Frontal cortex (tissue), 4 donors: Measurements from ENCODE around the gene LRIG1. TPM values are rescaled to one million over a fixed set of nuclear protein-coding genes. Genes with fewer than 3 reads are reported as not detected.
A peak's percentile ranks its signal among the peaks of the same experiment; 100 is the strongest.

Experiments
- DNase-seq, 2 donors: peaks; one replicate each; pipeline ENCODE4 v3.0.0; 2012; ENCODE audit warnings: low spot score in 2 of 2
- FAIRE-seq: peaks from 2 replicates; lab custom pipeline; 2012; peaks lifted over from hg19 to GRCh38; lab: Jason Lieb, UNC
- total RNA-seq: library from RNA; depleted of rRNA; stranded (reverse); fragments of >200 nt; gene quantifications from one replicate; pipeline ENCODE4 v1.2.3, GENCODE V29; 2014
- donor health status: control.
- donor health status: control.
- donor health status: control.

The LRIG1 gene
- total RNA-seq, 1 donor from 2014 or later: 51.8 TPM

DNA sequence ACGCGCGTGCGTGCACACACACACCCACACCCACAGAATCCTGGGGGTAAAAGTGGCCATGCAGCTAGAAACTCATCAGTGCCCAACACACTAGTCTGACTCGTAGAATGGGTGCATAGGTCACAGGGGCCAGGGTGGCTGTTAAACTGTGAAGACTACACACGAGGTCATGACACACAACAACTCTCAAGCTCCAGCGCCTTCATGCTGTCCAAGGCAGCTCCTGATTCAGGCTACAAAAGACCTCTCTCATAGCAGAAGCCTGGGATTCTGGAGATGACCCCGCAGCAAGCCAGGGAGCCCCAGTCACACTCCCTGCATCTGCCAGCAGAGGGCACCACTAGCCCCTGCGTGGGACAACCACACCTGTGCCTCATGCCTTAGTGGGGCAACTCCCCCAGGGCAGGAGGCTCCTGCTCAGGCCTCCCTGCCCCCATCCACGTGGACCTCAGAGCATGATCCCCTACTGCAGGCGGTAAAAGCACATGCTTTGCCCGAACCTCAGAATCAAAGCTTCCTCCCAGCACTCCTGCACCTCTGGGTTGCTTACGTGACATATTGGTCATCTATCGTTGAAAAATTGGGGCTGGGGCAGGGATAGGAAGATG lies 93.1 kb downstream of the LRIG1 start:
- DNase-seq: peak; percentile 69 to 79
- FAIRE-seq: no peak

GRCh38 chr3:66406831-66407610 lies 93.8 kb downstream of the LRIG1 start:
- no peak for FAIRE-seq

DNA sequence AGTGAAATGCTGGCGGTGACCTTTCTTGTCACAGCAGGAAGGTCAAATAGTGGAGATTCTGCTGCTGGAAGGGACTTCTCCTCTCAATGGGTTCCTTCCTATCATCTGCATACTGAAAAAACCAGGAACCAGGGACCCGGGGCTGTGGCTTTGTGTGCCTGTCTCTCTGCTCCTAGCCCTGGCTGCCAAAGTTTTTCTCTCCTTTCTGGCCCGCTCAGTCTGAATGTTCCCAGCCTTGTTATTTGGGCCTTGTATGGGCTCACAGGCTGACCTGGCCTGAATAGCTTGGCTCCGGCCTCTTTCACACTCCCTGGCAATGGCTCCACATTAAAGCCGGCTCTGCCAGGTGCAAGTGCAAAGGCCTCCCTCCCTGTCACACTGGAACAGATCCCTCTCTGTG lies 94.7 kb downstream of the LRIG1 start:
- no peak for FAIRE-seq
- no peak for DNase-seq

More at GRCh38 chr3:66406831-66407610, 93.8 kb downstream of the LRIG1 start:
- no peak for DNase-seq

DNA sequence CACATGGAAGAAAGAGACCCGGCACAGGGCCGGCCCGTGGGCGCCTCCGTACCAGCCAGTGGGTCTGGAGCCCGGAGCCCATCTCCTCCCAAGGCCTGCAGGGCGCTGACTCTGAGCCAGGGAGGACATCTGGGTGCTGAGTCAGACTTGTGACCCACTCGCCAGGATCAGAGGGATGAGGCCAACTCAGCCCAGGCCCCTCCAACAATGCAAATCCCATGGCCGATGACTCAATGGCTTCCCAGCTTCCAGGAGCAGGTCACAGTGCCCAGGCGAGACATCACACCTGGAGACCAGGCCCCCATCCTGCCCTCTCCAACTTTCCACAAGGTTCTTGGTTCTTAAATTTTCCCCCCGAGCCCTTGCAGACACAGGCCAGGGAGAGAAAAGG lies 95.1 kb downstream of the LRIG1 start:
- no peak for FAIRE-seq
- DNase-seq: peak in 1 of 2 donors; percentile 60

GRCh38 chr3:66404903-66405700 lies 95.7 kb downstream of the LRIG1 start:
- FAIRE-seq (no peak), DNase-seq (no peak)

DNA sequence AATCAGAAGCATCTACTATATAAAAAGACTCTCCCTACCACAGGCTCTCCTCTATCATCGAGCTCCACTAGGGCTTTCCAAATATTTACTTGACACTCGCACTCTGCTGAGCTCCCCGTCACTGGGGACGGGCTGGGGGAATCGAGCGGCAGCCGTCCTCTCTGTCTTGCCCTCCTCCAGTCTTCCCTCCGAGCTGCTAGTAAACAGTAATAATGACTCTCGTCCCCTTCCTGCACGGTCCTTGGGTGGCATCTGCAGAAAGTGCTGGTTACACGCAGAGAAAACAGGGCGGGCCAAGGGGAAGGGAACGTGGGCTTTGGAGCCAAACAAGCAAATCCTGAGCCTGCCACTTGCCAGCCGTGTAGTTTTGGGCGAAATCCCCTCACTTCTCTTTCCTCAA lies 96.6 kb downstream of the LRIG1 start:
- DNase-seq (no peak), FAIRE-seq (no peak)

DNA sequence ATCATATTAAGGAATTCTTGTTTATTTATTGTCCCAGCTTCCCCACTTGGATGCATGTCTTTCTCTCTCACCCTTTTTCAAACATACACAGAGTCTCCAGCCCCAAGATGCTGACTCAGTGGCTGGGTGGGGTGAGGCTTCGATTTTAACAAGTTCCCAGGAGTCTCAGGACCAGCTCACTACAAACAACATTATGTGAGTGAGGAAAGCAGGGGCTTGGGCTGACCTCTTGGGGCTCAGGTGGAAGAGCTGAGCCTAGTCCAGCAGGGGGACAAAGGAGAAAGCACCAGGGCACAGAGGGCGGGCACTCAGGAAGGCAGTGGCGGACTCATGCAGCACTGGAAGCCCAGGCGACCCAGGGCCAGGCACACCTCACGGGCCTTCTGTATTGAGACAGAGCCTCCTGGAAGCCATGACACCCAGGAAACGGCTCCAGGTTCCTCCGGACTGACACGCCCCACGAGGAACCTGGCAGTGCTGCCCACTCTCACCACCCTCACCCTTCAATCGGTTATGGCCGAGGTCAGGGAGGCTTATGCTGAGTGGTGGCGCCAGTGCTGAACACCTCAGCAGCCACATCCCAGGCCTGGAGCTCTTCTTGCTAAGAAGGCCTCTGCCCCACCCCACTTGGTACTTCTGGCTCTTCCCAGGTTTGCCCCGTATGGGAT lies 97.4 kb downstream of the LRIG1 start:
- FAIRE-seq (no peak), DNase-seq (no peak)

DNA sequence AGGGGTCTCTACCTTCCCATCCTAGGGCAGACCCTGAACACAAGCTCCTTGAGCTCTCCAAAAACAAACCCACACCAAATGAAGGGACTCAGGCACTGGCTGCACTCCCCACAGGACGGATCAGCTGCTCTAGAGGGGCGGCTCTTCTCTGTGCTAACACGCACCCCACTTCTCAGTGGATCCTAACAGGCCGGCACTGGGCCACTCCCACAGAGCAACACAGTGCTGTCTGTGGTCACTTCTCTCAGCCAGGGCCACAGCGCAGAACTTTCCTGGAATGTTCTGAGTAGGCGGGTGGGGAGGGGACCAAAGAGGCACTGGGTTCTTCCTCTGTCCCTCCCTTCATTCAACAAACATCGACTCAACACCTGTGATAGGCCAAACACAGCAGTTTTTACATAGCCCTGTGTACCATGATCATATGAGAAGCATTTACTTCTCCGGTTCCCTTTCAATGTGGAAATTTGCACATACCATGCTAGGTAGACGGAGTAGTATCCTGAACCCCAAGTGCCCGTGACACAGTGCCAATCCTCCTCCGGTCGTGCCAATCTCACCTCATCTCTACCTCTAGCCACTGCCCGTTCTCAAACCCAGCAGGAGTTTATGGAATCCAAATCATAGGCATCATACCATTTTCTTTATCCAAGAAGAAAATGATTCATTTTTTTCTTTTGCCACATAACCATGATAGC lies 98.1 kb downstream of the LRIG1 start:
- DNase-seq (no peak), FAIRE-seq (no peak)

GRCh38 chr3:66401675-66402491 lies 98.9 kb downstream of the LRIG1 start:
- no peak for FAIRE-seq

DNA sequence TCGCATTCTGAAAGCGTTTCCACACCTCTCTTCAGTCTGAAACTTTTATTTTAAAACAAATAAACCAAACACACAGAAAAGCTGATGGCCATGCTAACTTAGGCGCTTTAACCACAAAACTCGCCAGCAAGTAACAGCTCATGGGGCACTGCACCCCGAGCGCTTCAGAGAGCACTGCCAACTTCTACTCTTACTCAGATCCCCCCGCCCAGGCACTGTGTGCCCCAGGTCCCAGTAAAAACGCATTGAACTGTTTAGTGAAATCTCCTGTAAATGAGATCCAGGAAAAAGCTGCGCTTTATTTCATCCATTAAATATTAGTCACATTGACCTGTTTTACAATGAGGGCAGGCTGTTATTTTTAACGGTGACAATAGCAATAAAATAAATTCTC lies 99.7 kb downstream of the LRIG1 start:
- FAIRE-seq (no peak), DNase-seq (no peak)

More at GRCh38 chr3:66401675-66402491, 98.9 kb downstream of the LRIG1 start:
- DNase-seq: no peak

GRCh38 chr3:66400411-66401156 lies 100.2 kb downstream of the LRIG1 start:
- DNase-seq (no peak), FAIRE-seq (no peak)

GRCh38 chr3:66399529-66400232 lies 101.1 kb downstream of the LRIG1 start:
- DNase-seq (no peak), FAIRE-seq (no peak)

DNA sequence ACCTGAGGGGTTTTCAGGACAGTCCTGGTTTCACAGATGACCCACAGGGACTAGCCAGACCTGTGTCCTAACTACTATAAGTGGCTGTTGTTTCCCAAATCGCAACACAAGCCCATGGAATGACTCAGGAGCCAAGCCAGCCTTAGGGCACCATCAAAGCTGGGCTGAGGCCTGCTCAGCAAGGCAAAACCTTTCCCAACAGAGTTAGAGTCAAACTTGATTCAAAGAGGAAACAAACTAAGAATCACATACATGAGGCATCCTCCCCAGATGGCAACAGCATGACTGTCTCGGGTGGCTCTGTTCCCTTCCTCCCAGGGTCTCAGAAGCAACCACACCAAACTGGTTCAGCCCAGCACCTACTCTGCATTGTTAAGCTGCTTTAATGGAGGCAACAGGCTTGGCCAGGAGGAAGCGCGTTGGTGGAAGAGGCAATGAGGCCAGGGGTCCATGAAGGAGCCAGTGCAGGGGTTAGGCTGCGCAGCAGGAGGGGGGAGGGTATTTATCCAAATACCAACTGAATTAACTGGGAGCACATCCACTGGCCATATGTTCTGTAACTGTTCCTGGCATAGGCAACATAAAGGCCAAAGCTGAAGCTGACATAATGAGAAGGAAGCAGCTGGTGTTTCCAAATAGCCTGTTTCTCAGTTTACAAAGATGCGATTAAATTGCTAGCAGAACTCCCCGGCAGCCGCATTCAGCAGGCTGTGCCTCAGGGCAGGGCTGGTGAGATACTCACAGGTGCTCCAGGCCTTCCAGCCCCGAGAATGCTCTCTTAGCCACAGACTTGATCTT lies 102.4 kb downstream of the LRIG1 start:
- no peak for DNase-seq
- no peak for FAIRE-seq

DNA sequence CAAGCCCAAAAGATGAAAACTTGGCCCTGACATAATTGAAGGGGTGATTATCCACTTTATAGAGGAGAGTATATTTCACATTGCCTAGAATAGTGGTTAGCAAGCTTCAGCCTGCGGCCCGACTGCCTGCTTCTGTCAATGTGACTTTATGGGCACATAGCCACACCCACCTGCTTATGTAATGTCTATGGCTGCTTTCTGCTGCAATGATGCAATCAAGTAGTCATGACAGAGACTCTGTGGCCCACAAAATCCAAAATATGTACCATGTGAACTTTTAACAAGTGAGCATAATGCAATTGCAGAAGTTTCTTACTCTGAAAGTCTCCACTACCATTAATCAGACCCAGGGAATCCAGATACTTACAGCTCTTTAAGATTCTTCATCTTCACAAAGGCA lies 103.1 kb downstream of the LRIG1 start:
- DNase-seq: no peak
- FAIRE-seq: no peak

DNA sequence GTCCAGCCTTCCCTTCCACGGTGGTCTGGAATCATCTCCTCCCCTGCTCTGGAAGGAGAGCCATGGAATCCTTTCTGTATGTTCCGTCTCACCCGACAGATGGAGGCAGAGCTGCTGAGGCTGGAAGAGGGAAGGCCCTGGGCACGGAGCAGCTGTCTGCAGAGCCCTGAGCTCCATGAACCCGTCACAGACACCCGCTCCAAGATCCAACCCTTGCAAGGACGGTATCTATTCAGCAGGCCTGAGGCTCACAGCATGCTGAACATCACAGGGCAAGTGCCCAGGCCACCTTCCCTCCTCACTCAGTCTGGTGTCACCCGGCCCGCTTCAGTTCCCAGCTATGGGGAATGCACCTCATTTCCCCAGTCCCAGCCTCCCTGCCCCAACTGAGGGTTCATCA lies 103.9 kb downstream of the LRIG1 start:
- FAIRE-seq (no peak), DNase-seq (no peak)

DNA sequence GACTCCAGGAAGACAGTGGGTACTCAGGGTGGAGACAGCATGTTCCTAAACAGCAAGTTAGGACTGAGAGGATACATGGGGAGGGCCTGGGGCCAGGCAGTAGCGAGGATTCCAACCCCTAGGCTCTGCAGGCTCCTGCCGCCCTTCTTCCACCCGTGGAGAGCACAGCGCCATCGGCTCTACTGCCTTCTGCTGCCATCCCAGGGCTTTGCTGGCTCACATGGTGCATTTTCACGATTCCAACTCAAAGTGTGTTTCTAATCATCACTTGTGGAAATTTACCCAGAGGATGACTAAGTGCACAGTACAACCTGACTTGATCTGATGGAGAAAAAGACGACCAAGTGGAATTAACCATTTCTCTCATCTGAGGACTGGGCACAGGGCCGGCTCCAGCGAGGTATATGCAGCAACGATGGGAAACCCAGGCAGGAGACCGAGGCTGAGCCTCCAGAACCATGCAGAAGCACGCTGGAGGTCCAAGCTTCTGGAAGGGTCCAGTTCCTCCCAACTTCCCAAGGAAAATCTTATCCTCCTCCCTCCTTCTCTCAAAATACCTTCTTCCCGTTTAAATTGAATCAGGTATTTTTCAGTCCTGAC lies 104.6 kb downstream of the LRIG1 start:
- no peak for FAIRE-seq
- DNase-seq: no peak
